SK-N-SH (cell line): Measurements from ENCODE around the gene PPP1CA.

Source experiments
- CHD2 ChIP-seq: fragments of 150-350 bp; IDR thresholded peaks from 2 replicates; pipeline ENCODE4 v1.6.1; 2018; ENCODE audit warnings: low read length; ENCODE audit not compliant: partially characterized antibody
- GATA2 ChIP-seq: sonication (generic); formaldehyde crosslinking; IDR thresholded peaks from 2 replicates; pipeline ENCODE4 v1.5.0; 2020; ENCODE audit warnings: mild to moderate bottlenecking, missing genetic modification reagents
- NFIC ChIP-seq: IDR thresholded peaks from 2 replicates; pipeline ENCODE4 v1.4.0; 2012; ENCODE audit warnings: borderline replicate concordance
- SIN3A ChIP-seq: IDR thresholded peaks from 2 replicates; pipeline ENCODE4 v1.6.1; 2012; ENCODE audit warnings: low read depth, mild to moderate bottlenecking, low read length, moderate library complexity, borderline replicate concordance
- TF ChIP-seq, protein P1 (sequence below): fragments of 150-350 bp; IDR thresholded peaks from 2 replicates; pipeline ENCODE4 v1.6.1; 2017; ENCODE audit warnings: antibody characterized with exemption, low read length, low read depth, borderline replicate concordance
- TF ChIP-seq, protein P2 (sequence below): fragments of 200-600 bp; sonication (generic); IDR thresholded peaks from 2 replicates; pipeline ENCODE4 v1.6.1; 2017; ENCODE audit warnings: antibody characterized with exemption, mild to moderate bottlenecking, moderate library complexity
- TF ChIP-seq, protein P3 (sequence below): IDR thresholded peaks from 2 replicates; pipeline ENCODE4 v1.4.0; 2012; ENCODE audit warnings: low read depth

DNA sequence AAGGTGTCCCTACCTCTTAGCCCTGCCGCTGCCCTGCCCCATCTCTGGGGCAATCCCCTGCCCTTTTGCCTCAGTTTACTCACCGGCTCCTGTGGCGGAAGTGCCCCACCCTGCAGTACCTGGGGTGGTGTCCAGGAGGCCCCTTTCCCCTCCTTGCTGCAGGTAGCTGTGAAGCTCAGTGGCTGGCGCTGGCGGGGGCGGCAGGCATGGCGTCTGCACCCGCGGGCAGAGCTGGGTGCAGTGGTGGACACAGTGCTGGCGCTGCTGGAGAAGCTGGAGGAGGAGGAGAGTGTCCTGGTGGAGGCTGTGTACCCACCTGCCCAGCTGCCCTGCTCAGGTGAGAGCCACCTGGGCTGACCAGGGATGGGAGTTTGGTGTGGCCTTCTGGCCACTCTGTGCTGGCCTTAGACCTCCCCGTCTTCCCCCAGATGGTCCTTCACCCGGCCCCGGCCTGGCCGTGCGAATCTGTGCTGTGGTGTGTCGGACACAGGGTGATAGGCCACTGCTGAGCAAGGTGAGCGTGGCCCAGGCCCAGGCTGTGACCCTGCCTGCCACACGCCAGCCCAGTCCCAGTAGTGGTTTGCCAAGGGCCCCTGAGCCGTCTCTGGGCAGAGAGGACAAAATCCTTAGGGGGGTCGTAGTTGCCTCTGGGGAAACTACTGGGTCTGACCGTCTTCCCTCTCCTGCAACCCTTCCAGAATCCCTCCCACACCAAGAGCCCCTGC is 17.8 kb upstream of the PPP1CA start:
- TF ChIP-seq GATA2 (no peak), CHD2 (no peak), NFIC (no peak), SIN3A (no peak)
- TF ChIP-seq, protein P1, sequence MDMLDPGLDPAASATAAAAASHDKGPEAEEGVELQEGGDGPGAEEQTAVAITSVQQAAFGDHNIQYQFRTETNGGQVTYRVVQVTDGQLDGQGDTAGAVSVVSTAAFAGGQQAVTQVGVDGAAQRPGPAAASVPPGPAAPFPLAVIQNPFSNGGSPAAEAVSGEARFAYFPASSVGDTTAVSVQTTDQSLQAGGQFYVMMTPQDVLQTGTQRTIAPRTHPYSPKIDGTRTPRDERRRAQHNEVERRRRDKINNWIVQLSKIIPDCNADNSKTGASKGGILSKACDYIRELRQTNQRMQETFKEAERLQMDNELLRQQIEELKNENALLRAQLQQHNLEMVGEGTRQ, result no peak
- TF ChIP-seq, protein P2, sequence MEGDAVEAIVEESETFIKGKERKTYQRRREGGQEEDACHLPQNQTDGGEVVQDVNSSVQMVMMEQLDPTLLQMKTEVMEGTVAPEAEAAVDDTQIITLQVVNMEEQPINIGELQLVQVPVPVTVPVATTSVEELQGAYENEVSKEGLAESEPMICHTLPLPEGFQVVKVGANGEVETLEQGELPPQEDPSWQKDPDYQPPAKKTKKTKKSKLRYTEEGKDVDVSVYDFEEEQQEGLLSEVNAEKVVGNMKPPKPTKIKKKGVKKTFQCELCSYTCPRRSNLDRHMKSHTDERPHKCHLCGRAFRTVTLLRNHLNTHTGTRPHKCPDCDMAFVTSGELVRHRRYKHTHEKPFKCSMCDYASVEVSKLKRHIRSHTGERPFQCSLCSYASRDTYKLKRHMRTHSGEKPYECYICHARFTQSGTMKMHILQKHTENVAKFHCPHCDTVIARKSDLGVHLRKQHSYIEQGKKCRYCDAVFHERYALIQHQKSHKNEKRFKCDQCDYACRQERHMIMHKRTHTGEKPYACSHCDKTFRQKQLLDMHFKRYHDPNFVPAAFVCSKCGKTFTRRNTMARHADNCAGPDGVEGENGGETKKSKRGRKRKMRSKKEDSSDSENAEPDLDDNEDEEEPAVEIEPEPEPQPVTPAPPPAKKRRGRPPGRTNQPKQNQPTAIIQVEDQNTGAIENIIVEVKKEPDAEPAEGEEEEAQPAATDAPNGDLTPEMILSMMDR, result no peak
- TF ChIP-seq, protein P3, sequence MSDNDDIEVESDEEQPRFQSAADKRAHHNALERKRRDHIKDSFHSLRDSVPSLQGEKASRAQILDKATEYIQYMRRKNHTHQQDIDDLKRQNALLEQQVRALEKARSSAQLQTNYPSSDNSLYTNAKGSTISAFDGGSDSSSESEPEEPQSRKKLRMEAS, result no peak
